ENCODE results near the gene CLCN6. TPM values are rescaled to one million over a fixed set of nuclear protein-coding genes. Genes with fewer than 3 reads are reported as not detected.

CLCN6 gene
- total RNA-seq, 4 donors from 2014 or later: 14.6 to 31.5 (median 22.7) TPM

GRCh38 chr1:11790880-11791715, 14.9 kb upstream of the CLCN6 start:
- H3K27me3 ChIP-seq: no peaks in the 10 kb centered on the region
- no peak overlapping the region for H3K4me3 ChIP-seq
- no peaks in the 10 kb centered on the region for H3K9me3 ChIP-seq
- H3K27ac ChIP-seq: peak overlapping the region; percentile 91 to 98
- no peak for TF ChIP-seq CTCF (IDR thresholded peaks at IDR 0.05)
- peak; percentile 56 to 80 for TF ChIP-seq POLR2A (IDR thresholded peaks at IDR 0.05)
- no peaks in the 10 kb centered on the region for H3K36me3 ChIP-seq
- intact Hi-C loops (cut with DNase I; ENCODE audit: low total_unique reads): no loop called here
- H3K4me1 ChIP-seq: peaks cover 0 to 18% of the 10 kb centered on the region in 2 donors
- peak; percentile 93 for DNase-seq

GRCh38 chr1:11792106-11792505, 13.9 kb upstream of the CLCN6 start:
- H3K36me3 ChIP-seq: no peaks in the 10 kb centered on the region
- TF ChIP-seq CTCF (IDR thresholded peaks at IDR 0.05) (no peak), POLR2A (IDR thresholded peaks at IDR 0.05) (no peak)
- intact Hi-C loops (cut with DNase I; ENCODE audit: low total_unique reads): no loop called here
- peak overlapping the region; percentile 91 to 98 for H3K27ac ChIP-seq
- H3K4me3 ChIP-seq: no peak overlapping the region
- no peaks in the 10 kb centered on the region for H3K27me3 ChIP-seq
- DNase-seq: no peak
- peaks cover 0 to 25% of the 10 kb centered on the region in 2 donors for H3K4me1 ChIP-seq
- no peaks in the 10 kb centered on the region for H3K9me3 ChIP-seq

GRCh38 chr1:11793819-11794218, 12.2 kb upstream of the CLCN6 start:
- Histone ChIP-seq H3K36me3 (no peaks in the 10 kb centered on the region), H3K27ac (peak overlapping the region in 1 of 2 donors; percentile 29), H3K9me3 (no peaks in the 10 kb centered on the region), H3K27me3 (no peaks in the 10 kb centered on the region), H3K4me1 (peaks cover 0 to 25% of the 10 kb centered on the region in 2 donors), H3K4me3 (no peak overlapping the region)
- intact Hi-C loops (cut with DNase I; ENCODE audit: low total_unique reads): no loop called here
- TF ChIP-seq CTCF (IDR thresholded peaks at IDR 0.05) (no peak), POLR2A (IDR thresholded peaks at IDR 0.05) (no peak)
- no peak for DNase-seq

- DNase-seq: no peak
- Histone ChIP-seq H3K4me1 (peaks cover 0 to 25% of the 10 kb centered on the region in 2 donors), H3K4me3 (no peak overlapping the region), H3K9me3 (no peaks in the 10 kb centered on the region), H3K36me3 (no peaks in the 10 kb centered on the region), H3K27ac (peak overlapping the region in 1 of 2 donors; percentile 29), H3K27me3 (no peaks in the 10 kb centered on the region)
- intact Hi-C loops (cut with DNase I; ENCODE audit: low total_unique reads): no loop called here
- no peak for TF ChIP-seq CTCF (IDR thresholded peaks at IDR 0.05)
- no peak for TF ChIP-seq POLR2A (IDR thresholded peaks at IDR 0.05)
Measured at GRCh38 chr1:11794446-11795237, 11.3 kb upstream of the CLCN6 start.

Data from uterus (tissue), 4 donors.